GM23248 (cell line): ENCODE results near the gene MED25.

Experiments used
- EZH2 ChIP-seq: fragments of 200-600 bp; sonication (generic); IDR thresholded peaks from 2 replicates; pipeline ENCODE4 v1.6.1; 2018; ENCODE audit warnings: antibody characterized with exemption, mild to moderate bottlenecking; ENCODE audit not compliant: insufficient read depth, poor library complexity, severe bottlenecking
- EZH2phosphoT487 ChIP-seq: fragments of 200-600 bp; sonication (generic); IDR thresholded peaks from 2 replicates; pipeline ENCODE4 v1.6.1; 2018; ENCODE audit warnings: antibody characterized with exemption, moderate library complexity, mild to moderate bottlenecking, low read depth; ENCODE audit not compliant: insufficient read depth

- no peak for TF ChIP-seq EZH2
- TF ChIP-seq EZH2phosphoT487, result no peak
Measured at GRCh38 chr19:49843265-49843664, 25.2 kb downstream of the MED25 start.
